Sigmoid colon (tissue), 3 donors: ENCODE data around the gene PCK1.

Experiments used
- CTCF ChIP-seq, 4 experiments: fragments of 450-650 bp in 3 of 4; fragments of 200-600 bp in 1 of 4; IDR thresholded peaks; one replicate each; pipeline ENCODE4 v1.5.1; 2016 to 2019; ENCODE audit warnings: antibody characterized with exemption in 4 of 4, mild to moderate bottlenecking in 3 of 4, moderate library complexity in 2 of 4
- POLR2A ChIP-seq, 2 donors: fragments of 450-650 bp; IDR thresholded peaks; one replicate each; pipeline ENCODE4 v1.6.1; 2016; ENCODE audit warnings: antibody characterized with exemption in 2 of 2, mild to moderate bottlenecking in 2 of 2, moderate library complexity in 2 of 2

- TF ChIP-seq CTCF (IDR thresholded peaks at IDR 0.05), result no peak
- TF ChIP-seq POLR2A (IDR thresholded peaks at IDR 0.05), result no peak
These were observed 20.5 kb downstream of the PCK1 start for GRCh38 chr20:57581202-57582028.
